Parietal lobe (tissue), 2 donors: ENCODE results near the gene GPR183. TPM values are rescaled to one million over a fixed set of nuclear protein-coding genes. Genes with fewer than 3 reads are reported as not detected.

Experiments used
- small RNA-seq: library from RNA; depleted of rRNA; stranded (forward); fragments of <200 nt; gene quantifications from one replicate; pipeline ENCODE3, GENCODE V24; 2014; ENCODE audit warnings: low replicate concordance
- total RNA-seq: library from RNA; depleted of rRNA; stranded (reverse); fragments of >200 nt; gene quantifications from one replicate; pipeline ENCODE4 v1.2.3, GENCODE V29; 2014

GPR183 gene, protein sequence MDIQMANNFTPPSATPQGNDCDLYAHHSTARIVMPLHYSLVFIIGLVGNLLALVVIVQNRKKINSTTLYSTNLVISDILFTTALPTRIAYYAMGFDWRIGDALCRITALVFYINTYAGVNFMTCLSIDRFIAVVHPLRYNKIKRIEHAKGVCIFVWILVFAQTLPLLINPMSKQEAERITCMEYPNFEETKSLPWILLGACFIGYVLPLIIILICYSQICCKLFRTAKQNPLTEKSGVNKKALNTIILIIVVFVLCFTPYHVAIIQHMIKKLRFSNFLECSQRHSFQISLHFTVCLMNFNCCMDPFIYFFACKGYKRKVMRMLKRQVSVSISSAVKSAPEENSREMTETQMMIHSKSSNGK
- total RNA-seq = 1.6 TPM

GRCh38 chr13:99307247-99307646, at the start of gene GPR183:
Gene GPR183 (minus strand): TSS chr13:99307399. CDS start chr13:99296145, 11,254 bp downstream.

GRCh38 chr13:99258210-99258860, 48.9 kb downstream of the GPR183 start, which contains the start of gene GPR18:
Gene GPR18 (minus strand): TSS chr13:99258379. CDS start chr13:99255872, 2,507 bp downstream.

Small RNA genes lying within 50 kb of the gene (small RNA-seq; reads per million reads assigned to genes)
- gene MIR623 = not detected

Other genes starting within 250 kb of the GPR183 start
- 37.2 TPM for gene UBAC2, start 106.5 kb downstream of the GPR183 start, total RNA-seq
- not detected for gene GPR18, start 49.0 kb downstream of the GPR183 start, total RNA-seq
- 105 TPM for gene TM9SF2, start 194.1 kb upstream of the GPR183 start, total RNA-seq